Astrocyte of the cerebellum (primary cell): ENCODE data around the gene CDK5.

Experiments used
- DNase-seq: peaks from one replicate; pipeline ENCODE4 v3.0.0-alpha.2; 2011; ENCODE audit warnings: low read depth
- H3K4me3 ChIP-seq: 2 replicates; pipeline ENCODE4 v1.5.1; 2011; ENCODE audit warnings: mild to moderate bottlenecking, low read depth, low read length, moderate library complexity
- CTCF ChIP-seq: IDR thresholded peaks from 2 replicates; pipeline ENCODE4 v1.5.1; 2012; ENCODE audit warnings: low read length, low read depth, moderate library complexity, mild to moderate bottlenecking; ENCODE audit errors: missing control alignments
- in situ Hi-C: cut with HindIII; loops from 2 replicates; pipeline ENCODE4 v1.10.0; 2017; ENCODE audit warnings: low sequenced_read_pairs

Gene CDK5

GRCh38 chr7:151100921-151101320 is 43.2 kb upstream of the CDK5 start:
- H3K4me3 ChIP-seq: no peak overlapping the region
- in situ Hi-C loops: no loop called here
- no peak for TF ChIP-seq CTCF
- no peak for DNase-seq

- in situ Hi-C loops: no loop called here
- H3K4me3 ChIP-seq: no peak overlapping the region
- TF ChIP-seq CTCF: no peak
- DNase-seq: no peak
Observed at GRCh38 chr7:151099486-151100211, 42.0 kb upstream of the CDK5 start.

- no peak for DNase-seq
- in situ Hi-C loops: no loop called here
- no peak overlapping the region for H3K4me3 ChIP-seq
- no peak for TF ChIP-seq CTCF
Observed at GRCh38 chr7:151095828-151096475, 38.3 kb upstream of the CDK5 start.

GRCh38 chr7:151095123-151095797 is 37.6 kb upstream of the CDK5 start:
- in situ Hi-C loops: no loop called here
- TF ChIP-seq CTCF: no peak
- no peak overlapping the region for H3K4me3 ChIP-seq
- DNase-seq: no peak

GRCh38 chr7:151094675-151095074 is 37.0 kb upstream of the CDK5 start:
- in situ Hi-C loops: no loop called here
- DNase-seq: no peak

More at GRCh38 chr7:151094675-151095074, 37.0 kb upstream of the CDK5 start:
- TF ChIP-seq CTCF: no peak
- no peak overlapping the region for H3K4me3 ChIP-seq
